Measurements from ENCODE around the gene ATP1B3. TPM values are rescaled to one million over a fixed set of nuclear protein-coding genes. Genes with fewer than 3 reads are reported as not detected.
A peak's percentile ranks its signal among the peaks of the same experiment; 100 is the strongest.
"Not testable (repeated sequence)": the region's sequence is repeated elsewhere in the genome, so short reads cannot be mapped to it uniquely, and the experiment has no call there.

ATP1B3 gene
- total RNA-seq, 2 donors from 2014 or later = 93.6 to 194 TPM

DNA sequence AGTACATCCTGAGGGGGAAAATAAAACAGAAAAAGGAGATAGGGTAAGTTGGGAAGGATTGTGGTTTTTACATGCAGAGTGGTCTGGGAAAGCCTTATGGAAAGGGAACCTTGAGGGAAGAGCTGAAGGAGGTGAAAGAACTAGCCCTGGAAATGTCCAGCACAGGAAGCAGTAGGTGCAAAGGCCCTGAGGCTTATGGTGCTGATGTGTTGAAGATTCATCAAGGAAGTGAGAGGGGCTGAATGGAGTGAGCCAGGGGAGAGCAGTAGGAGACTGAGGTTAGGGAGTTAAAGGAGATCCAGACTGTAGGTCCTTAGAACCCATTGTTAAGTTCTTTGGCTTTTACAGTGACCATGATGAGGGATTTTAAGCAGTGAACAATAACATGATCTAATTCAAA is 33.0 kb downstream of the ATP1B3 start:
- Mint-ChIP-seq H3K4me1 (peaks cover 18% of the 10 kb centered on the region), H3K4me3 (no peak overlapping the region), H3K9me3 (no peaks in the 10 kb centered on the region), H3K36me3 (ENCODE audit: low read depth) (peaks cover 98% of the 10 kb centered on the region), H3K27me3 (no peaks in the 10 kb centered on the region), H3K27ac (peak overlapping the region; percentile 34)
- no peak for ATAC-seq (replicated peaks)

DNA sequence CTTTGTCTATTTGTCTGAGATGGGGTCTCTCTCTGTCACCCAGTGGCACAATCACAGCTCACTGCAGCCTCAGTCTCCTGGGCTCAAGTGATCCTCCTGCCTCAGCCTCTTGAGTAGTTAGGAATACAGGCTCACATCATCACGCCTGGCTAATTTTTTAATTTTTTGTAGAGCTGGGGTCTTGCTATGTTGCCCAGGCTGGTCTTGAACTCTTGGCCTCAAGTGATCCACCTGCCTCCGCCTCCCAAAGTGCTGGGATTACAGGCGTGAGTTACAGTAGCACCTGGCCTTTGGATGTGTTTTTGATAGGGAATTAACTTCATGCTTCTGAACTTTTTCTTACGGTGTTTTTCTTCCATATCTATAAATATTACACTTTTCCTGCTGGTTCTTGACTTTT is 33.5 kb downstream of the ATP1B3 start:
- not testable (repeated sequence) for H3K9me3 Mint-ChIP-seq; H3K27me3 Mint-ChIP-seq; H3K4me3 Mint-ChIP-seq; ATAC-seq (replicated peaks)
- Mint-ChIP-seq H3K36me3 (ENCODE audit: low read depth) (peaks cover 98% of the 10 kb centered on the region), H3K4me1 (peaks cover 15% of the 10 kb centered on the region), H3K27ac (peak overlapping the region; percentile 34)

DNA sequence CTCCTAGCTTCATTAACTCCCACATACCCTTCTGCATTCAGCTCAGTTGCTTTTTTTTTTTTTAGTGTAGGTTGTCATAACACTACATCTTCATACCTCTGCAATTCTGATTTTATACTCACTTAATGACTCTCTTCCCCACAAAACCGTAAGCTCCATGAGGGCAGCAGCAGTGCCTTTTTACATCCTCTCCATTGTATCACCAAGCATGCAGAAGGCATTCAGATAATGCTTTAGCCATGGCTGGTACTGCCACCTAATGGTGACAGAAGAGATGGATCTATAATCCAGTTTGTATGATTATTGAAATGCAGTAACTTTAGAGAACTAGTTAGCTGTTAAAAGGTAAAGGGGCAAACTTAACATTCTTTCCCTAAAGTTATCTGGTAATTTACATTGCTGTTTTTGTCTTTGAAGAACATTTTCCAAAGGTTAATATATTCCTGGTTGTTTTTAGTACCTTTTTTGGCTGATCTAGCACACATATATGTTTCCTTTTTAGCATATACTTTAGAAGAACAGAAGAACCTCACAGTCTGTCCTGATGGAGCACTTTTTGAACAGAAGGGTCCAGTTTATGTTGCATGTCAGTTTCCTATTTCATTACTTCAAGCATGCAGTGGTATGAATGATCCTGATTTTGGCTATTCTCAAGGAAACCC is 36.8 kb downstream of the ATP1B3 start:
- peak overlapping the region; percentile 31 for H3K27ac Mint-ChIP-seq
- H3K4me3 Mint-ChIP-seq = no peak overlapping the region
- no peaks in the 10 kb centered on the region for H3K9me3 Mint-ChIP-seq
- H3K36me3 Mint-ChIP-seq (ENCODE audit: low read depth) = peaks cover 100% of the 10 kb centered on the region
- peak; percentile 94 for ATAC-seq (replicated peaks)
- H3K4me1 Mint-ChIP-seq = peaks cover 11% of the 10 kb centered on the region
- H3K27me3 Mint-ChIP-seq = no peaks in the 10 kb centered on the region

DNA sequence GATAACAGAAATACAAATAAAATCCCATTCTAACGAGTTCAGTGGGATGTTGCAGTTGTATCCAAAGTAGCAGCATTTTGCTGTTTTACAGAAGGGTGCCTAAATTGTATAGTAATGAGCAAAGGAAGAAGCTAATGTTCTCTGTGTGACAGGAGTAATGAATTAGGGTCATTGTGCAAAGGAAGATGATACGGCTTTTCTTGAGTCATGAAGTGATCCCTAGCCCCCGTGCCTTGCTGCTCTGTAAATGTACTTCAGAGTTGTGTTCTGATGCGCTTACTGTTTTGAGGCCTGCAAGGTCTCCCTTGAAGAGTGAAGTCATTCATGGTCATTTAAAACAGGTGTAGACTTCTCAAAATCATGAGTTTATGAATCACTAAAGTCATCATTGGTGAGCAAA is 37.9 kb downstream of the ATP1B3 start:
- Mint-ChIP-seq H3K27ac (no peak overlapping the region), H3K4me3 (no peak overlapping the region), H3K4me1 (peaks cover 11% of the 10 kb centered on the region), H3K27me3 (no peaks in the 10 kb centered on the region), H3K36me3 (ENCODE audit: low read depth) (peaks cover 100% of the 10 kb centered on the region), H3K9me3 (no peaks in the 10 kb centered on the region)
- no peak for ATAC-seq (replicated peaks)

DNA sequence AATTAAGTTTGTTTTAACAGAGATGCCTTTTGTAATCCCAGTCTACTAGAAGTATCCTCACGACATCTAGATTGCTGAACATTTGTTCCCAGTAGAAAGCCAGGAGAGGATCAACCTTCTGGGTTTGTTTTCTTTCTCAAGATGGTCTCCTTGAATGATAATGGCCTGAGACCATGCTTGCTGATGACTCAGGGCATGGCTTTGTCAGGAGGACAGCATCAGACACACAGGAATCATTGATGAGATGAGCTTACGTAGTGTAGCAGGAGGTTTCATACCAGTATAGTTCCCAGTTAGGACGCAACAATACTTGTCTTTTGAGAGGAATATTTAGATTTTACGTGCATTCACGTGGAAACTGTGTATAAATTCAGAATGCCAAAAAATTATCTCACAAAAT is 38.6 kb downstream of the ATP1B3 start:
- Mint-ChIP-seq H3K4me1 (peaks cover 11% of the 10 kb centered on the region), H3K36me3 (ENCODE audit: low read depth) (peaks cover 100% of the 10 kb centered on the region), H3K27me3 (no peaks in the 10 kb centered on the region), H3K9me3 (no peaks in the 10 kb centered on the region), H3K27ac (no peak overlapping the region), H3K4me3 (no peak overlapping the region)
- ATAC-seq (replicated peaks) = no peak

DNA sequence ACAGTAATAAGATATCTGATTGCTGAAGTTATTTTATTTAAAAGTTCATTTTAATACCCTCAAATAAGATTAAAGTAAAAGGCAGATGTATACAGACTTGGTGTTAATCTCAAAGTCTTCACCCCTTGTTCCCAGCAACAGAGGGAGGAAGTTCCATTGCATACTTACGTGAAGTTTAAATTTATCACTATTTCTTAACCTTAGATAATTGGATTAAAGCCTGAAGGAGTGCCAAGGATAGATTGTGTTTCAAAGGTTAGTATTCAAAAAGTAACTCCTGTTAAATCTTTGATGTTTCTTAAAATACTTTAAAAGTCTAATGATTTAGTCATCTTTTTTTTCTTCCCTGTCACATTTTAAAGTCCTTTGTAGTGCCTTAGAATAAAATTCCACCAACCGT is 39.3 kb downstream of the ATP1B3 start:
- peaks cover 7% of the 10 kb centered on the region for H3K4me1 Mint-ChIP-seq
- H3K27ac Mint-ChIP-seq = no peak overlapping the region
- no peaks in the 10 kb centered on the region for H3K9me3 Mint-ChIP-seq
- no peak for ATAC-seq (replicated peaks)
- peaks cover 100% of the 10 kb centered on the region for H3K36me3 Mint-ChIP-seq (ENCODE audit: low read depth)
- H3K27me3 Mint-ChIP-seq = no peaks in the 10 kb centered on the region
- no peak overlapping the region for H3K4me3 Mint-ChIP-seq

DNA sequence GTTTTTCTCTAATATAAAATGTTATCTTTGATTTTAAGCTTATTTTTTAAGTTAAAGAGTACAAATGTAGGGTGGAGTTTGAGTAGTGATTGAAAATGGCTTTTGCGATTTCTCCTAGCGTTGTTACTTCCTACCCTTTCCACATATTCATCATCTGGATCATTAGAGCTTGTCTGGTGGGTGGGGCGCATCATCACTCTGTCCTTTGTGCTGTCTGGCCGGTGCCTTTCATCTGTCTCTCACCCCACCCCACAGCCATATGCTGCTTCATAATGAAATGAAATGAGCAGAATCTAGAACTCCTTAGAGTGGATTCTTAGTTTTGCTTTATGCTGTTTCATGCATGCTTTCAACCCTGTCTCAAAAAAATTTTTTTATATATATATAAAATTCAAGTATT is 44.3 kb downstream of the ATP1B3 start:
- H3K4me3 Mint-ChIP-seq = no peak overlapping the region

DNA sequence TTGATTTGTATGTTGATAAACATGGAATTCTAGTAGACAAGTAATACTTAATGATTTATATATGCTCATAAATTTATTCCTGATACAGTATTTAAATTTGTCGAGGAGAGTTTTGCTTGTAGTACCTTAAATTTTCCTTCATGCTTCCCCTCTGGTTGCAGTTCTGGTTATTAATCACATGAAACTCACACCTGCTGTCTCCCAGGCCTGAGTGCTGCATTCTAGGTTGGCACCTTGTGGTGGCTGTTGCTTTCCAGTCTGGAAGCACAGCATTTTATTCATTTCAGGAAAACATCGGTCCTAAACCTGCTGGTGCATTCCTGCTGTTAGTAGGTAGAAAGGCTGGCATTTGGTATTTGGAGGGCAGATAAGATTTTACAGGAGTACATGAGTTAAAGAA is 44.9 kb downstream of the ATP1B3 start:
- no peak overlapping the region for H3K27ac Mint-ChIP-seq
- peaks cover 100% of the 10 kb centered on the region for H3K36me3 Mint-ChIP-seq (ENCODE audit: low read depth)
- H3K9me3 Mint-ChIP-seq = no peaks in the 10 kb centered on the region
- H3K4me3 Mint-ChIP-seq = no peak overlapping the region
- no peaks in the 10 kb centered on the region for H3K4me1 Mint-ChIP-seq
- ATAC-seq (replicated peaks) = no peak
- no peaks in the 10 kb centered on the region for H3K27me3 Mint-ChIP-seq

More for the DNA sequence above, 44.3 kb downstream of the ATP1B3 start:
- Mint-ChIP-seq H3K4me1 (no peaks in the 10 kb centered on the region), H3K36me3 (ENCODE audit: low read depth) (peaks cover 100% of the 10 kb centered on the region), H3K27ac (no peak overlapping the region), H3K27me3 (no peaks in the 10 kb centered on the region), H3K9me3 (no peaks in the 10 kb centered on the region)
- no peak for ATAC-seq (replicated peaks)

DNA sequence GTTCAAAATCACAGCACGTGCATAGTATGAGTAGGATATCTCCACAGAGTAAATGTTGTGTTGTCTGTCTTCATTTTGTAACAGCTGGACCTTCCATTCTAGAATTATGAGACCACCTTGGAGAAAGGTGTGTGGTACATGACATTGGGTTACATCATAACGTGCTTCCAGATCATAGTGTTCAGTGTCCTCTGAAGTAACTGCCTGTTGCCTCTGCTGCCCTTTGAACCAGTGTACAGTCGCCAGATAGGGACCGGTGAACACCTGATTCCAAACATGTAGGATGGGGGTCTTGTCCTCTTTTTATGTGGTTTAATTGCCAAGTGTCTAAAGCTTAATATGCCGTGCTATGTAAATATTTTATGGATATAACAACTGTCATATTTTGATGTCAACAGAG is 49.2 kb downstream of the ATP1B3 start:
- not testable (repeated sequence) for H3K27me3 Mint-ChIP-seq; H3K27ac Mint-ChIP-seq; H3K4me3 Mint-ChIP-seq; H3K4me1 Mint-ChIP-seq; H3K9me3 Mint-ChIP-seq; ATAC-seq (replicated peaks)
- peaks cover 82% of the 10 kb centered on the region for H3K36me3 Mint-ChIP-seq (ENCODE audit: low read depth)

DNA sequence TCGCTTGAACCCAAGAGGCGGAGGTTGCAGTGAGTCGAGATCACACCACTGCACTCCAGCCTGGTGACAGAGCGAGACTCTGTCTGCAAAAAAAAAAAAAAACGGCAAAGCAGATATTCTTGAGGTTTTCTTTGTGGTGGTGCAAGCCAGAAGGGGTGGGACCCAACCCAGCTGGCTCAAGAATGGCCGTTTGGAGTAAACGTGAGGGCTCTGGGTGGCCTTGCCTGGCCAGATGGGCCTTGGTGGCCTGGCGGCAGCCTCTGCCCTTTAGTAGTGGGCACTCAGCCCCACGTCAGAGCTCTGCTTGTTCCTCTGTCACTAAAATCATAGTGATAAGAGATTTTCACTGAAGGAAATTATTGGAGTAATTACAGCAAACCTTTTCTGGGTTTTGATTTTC is 50.5 kb downstream of the ATP1B3 start:
- Mint-ChIP-seq H3K4me1 (no peaks in the 10 kb centered on the region), H3K9me3 (no peaks in the 10 kb centered on the region), H3K27me3 (no peaks in the 10 kb centered on the region), H3K36me3 (ENCODE audit: low read depth) (peaks cover 69% of the 10 kb centered on the region), H3K4me3 (no peak overlapping the region), H3K27ac (no peak overlapping the region)
- ATAC-seq (replicated peaks) = no peak

DNA sequence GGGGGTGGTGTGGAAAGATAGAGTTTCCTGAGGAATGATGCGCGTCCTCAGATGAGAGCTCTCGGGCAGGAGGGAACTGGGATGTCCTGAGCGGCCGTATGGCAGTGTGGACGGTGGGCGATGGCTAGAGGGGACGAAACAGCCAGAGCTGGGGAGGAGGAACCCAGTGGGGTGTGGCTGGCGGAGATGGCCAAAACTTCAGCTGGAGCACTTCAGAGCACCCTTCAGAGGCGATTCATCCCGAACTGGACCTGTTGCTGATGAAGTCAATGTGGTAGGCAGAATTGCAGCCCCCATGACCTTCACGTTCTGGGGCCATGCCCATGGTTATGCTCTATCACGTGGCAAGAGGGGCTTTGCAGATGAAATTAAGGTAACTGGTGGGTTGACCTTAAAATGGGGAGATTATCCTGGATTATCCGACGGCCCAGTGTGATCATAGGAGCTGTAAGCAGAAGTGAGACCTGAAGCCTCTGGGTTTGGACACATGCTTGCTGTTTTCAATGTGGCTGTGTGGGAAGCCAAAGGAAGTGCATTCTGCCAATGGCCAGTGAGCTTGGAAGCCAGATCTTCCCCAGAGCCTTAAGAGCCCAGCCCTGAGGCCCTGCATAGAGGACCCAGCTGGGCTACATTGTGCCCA is 52.3 kb downstream of the ATP1B3 start:
- H3K36me3 Mint-ChIP-seq (ENCODE audit: low read depth) = peaks cover 51% of the 10 kb centered on the region
- H3K4me3 Mint-ChIP-seq = no peak overlapping the region
- H3K27me3 Mint-ChIP-seq = no peaks in the 10 kb centered on the region
- peak overlapping the region; percentile 34 for H3K27ac Mint-ChIP-seq
- H3K9me3 Mint-ChIP-seq = no peaks in the 10 kb centered on the region
- ATAC-seq (replicated peaks) = no peak
- no peaks in the 10 kb centered on the region for H3K4me1 Mint-ChIP-seq

DNA sequence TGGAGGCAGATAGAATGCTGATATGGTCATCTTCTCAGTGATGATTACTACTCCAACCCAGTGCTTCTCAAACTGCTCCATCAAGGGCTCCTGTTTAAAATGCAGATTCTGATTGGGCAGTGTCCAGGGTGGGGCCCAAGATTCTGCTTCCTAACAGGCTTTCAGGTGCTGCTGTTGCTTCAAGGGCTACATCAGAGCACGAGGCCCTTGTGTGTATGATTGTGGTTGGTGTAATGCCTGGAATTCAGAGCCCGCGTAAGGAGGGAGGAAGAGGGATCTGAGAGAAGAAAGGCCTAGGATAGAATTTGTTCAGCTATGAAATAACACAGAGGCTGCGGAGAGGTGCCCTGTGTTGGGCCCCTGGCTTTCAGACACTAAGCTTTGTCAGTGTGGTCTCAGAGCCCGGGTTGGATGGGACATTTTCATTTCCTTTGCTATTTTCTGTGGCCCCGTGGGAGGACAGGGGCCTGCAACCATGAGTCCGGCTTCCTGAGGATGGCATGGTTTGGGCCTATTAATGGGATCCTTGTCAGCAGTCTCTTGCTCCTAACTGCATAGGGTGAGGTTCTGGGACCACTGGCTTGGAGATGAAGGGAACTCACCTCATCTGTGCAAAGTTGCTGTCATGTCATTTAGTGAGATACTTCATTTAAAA is 53.0 kb downstream of the ATP1B3 start:
- H3K27me3 Mint-ChIP-seq = no peaks in the 10 kb centered on the region
- ATAC-seq (replicated peaks) = no peak
- H3K27ac Mint-ChIP-seq = no peak overlapping the region
- no peaks in the 10 kb centered on the region for H3K4me1 Mint-ChIP-seq
- H3K36me3 Mint-ChIP-seq (ENCODE audit: low read depth) = peaks cover 44% of the 10 kb centered on the region
- no peak overlapping the region for H3K4me3 Mint-ChIP-seq
- H3K9me3 Mint-ChIP-seq = no peaks in the 10 kb centered on the region

DNA sequence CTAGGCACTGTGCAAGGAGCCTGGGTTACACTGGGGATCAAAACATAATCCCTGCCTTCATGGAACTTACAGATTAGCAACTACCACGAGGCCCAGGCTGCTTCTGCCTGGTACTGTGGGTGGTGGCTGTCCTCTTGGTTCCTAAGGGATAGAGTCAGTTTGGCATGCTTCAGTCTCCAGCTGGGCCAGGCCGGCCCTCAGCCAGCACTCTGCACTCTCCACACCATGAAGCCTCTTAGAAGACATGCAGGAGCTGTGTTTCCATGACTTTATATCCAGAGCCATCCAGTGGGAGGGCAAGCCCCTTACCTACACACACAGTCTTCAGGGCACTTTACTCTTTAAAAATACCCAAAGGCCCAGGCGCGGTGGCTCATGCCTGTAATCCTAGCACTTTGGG is 54.4 kb downstream of the ATP1B3 start:
- Mint-ChIP-seq H3K27me3 (no peaks in the 10 kb centered on the region), H3K9me3 (no peaks in the 10 kb centered on the region)

DNA sequence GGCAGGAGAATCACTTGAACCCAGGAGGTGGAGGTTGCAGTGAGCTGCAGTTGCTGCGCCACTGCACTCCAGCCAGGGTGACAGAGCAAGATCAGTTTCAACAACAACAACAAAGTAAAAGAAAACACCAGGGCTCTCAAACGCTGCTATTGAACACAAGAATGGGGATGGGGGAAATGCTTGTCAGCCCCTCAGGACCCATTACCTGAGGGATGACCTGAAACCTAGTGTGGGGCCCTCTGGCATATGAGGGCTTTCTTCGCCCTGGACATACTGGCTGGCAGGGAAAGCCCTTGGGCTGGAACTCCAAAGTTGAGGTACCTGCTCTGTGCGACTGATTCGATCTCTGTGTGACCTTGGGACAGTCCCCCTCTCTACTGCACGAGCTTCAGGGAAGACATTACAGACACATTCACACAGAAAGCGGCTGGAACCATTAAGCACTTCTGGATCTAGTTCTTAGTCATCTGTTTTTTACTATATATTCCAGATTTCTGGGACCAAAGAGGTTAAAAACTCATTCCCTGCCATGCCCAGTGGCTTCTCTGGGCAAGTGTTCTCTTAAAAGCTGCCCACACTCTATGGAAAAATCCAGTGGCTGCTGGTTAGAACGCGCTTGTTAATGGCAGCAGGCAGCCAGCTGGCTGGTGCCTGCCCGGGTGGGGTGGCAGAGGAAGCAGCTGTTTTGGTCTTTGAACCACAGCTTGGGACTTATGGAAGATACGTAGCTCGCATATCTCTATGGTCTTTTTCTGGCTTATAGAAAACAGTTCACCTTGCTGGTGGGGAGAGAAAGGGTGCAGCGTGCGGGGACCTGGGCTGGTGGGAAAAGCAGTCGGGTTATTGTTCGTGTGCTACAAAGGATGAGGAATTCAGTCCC is 57.2 kb downstream of the ATP1B3 start:
- peak overlapping the region; percentile 22 for H3K27ac Mint-ChIP-seq
- no peaks in the 10 kb centered on the region for H3K4me1 Mint-ChIP-seq
- H3K9me3 Mint-ChIP-seq = no peaks in the 10 kb centered on the region
- peak; percentile 51 for ATAC-seq (replicated peaks)
- H3K36me3 Mint-ChIP-seq (ENCODE audit: low read depth) = peaks cover 2% of the 10 kb centered on the region
- no peaks in the 10 kb centered on the region for H3K27me3 Mint-ChIP-seq
- no peak overlapping the region for H3K4me3 Mint-ChIP-seq

More for the DNA sequence above, 54.4 kb downstream of the ATP1B3 start:
- ATAC-seq (replicated peaks) = no peak
- Mint-ChIP-seq H3K36me3 (ENCODE audit: low read depth) (peaks cover 31% of the 10 kb centered on the region), H3K27ac (no peak overlapping the region), H3K4me3 (no peak overlapping the region), H3K4me1 (no peaks in the 10 kb centered on the region)
